Endothelial cell of umbilical vein (primary cell): Measurements from ENCODE around the gene PCSK6.

Source experiments
- POLR2A ChIP-seq: IDR thresholded peaks from 2 replicates; pipeline ENCODE4 v1.6.1; 2012; ENCODE audit warnings: low read depth, mild to moderate bottlenecking, control low read depth, low read length
- TF ChIP-seq, protein P1 (sequence below), 2 donors: IDR thresholded peaks; 1 replicate in 1 of 2; 2 replicates in 1 of 2; pipeline ENCODE4 v1.5.1; 2011; ENCODE audit warnings: low read length in 2 of 2, mild to moderate bottlenecking in 2 of 2, moderate library complexity in 2 of 2, control low read depth in 1 of 2, inconsistent platforms in 1 of 2, low read depth in 1 of 2; ENCODE audit not compliant: insufficient read depth in 1 of 2; ENCODE audit errors: extremely low read depth in 1 of 2

DNA sequence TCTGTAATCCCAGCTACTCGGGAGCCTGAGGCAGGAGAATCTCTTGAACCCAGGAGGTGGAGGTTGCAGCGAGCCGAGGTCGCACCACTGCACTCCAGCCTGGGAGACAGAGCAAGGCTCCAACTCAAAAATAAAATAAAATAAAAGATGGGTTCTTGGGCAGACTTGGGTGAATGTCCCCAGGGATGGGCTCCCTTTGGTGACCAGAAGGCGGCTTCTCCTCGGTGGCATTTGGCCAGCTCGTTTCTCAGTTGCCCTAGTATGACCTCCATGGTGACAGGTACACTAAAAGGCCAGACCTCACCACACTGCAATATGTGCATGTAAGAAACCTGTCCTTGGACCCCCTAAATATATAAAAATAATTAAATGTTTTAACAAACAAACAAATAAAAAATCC is 118.4 kb downstream of the PCSK6 start:
- no peak for TF ChIP-seq POLR2A
- TF ChIP-seq, protein P1, sequence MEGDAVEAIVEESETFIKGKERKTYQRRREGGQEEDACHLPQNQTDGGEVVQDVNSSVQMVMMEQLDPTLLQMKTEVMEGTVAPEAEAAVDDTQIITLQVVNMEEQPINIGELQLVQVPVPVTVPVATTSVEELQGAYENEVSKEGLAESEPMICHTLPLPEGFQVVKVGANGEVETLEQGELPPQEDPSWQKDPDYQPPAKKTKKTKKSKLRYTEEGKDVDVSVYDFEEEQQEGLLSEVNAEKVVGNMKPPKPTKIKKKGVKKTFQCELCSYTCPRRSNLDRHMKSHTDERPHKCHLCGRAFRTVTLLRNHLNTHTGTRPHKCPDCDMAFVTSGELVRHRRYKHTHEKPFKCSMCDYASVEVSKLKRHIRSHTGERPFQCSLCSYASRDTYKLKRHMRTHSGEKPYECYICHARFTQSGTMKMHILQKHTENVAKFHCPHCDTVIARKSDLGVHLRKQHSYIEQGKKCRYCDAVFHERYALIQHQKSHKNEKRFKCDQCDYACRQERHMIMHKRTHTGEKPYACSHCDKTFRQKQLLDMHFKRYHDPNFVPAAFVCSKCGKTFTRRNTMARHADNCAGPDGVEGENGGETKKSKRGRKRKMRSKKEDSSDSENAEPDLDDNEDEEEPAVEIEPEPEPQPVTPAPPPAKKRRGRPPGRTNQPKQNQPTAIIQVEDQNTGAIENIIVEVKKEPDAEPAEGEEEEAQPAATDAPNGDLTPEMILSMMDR (IDR thresholded peaks at IDR 0.05; ENCODE audit: extremely low read depth in 1 of 2, insufficient read depth in 1 of 2, low read depth in 1 of 2, low read length in 2 of 2) = no peak
